ENCODE data around the gene UMODL1. TPM values are rescaled to one million over a fixed set of nuclear protein-coding genes. Genes with fewer than 3 reads are reported as not detected.

Gene UMODL1
- total RNA-seq, 2 experiments from 2014 or later, result 0.42 to 0.49 TPM

DNA sequence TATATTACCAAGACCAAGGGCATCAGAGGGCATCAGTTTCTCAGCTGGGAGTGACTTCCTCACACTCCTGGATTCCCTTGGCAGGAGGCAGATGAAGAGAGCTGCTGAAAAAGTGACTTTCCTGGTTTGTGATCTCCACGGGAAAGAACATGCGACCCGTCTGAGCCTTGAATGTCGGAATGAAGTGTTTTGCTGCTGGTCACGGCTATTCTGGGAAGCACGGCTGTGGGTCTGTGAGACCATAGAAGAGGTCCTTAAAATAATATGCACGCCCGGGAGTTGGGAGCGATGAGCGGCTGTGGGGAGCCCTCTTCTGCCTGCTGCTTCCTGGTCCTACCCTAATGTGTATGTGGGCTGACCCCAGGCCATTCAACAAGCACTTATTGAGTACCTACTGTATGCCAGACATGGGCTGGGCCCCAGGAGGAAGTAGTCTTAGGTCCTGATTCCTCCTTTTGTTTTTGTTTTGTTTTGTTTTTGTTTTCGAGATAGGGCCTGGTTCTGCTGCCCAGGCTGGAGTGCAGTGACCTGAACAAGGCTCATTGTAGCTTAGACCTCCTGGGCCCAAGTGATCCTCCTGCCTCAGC is 13.2 kb upstream of the UMODL1 start:
- H3K9me3 Mint-ChIP-seq, result no peaks in the 10 kb centered on the region
- no peak overlapping the region for H3K4me3 Mint-ChIP-seq
- H3K36me3 Mint-ChIP-seq (ENCODE audit: low read depth), result no peaks in the 10 kb centered on the region
- ChIA-PET POLR2A (no interaction called here), CTCF (no interaction called here)
- H3K4me1 ChIP-seq (ENCODE audit: insufficient read depth, low read length), result peaks cover 33% of the 10 kb centered on the region
- no peaks in the 10 kb centered on the region for H3K27me3 Mint-ChIP-seq
- H3K4me3 ChIP-seq (ENCODE audit: low read length), result no peak overlapping the region
- no peaks in the 10 kb centered on the region for H3K36me3 ChIP-seq (ENCODE audit: insufficient read depth, low read length)
- DNase-seq, result no peak
- no peak overlapping the region for H3K27ac ChIP-seq (ENCODE audit: low read depth in 1 of 2, low read length in 2 of 2)
- no peak overlapping the region for H3K27ac Mint-ChIP-seq
- no peak for ATAC-seq (ENCODE audit: poor library complexity)
- H3K27me3 ChIP-seq (ENCODE audit: control insufficient read depth in 1 of 2, insufficient read depth in 2 of 2, low read length in 2 of 2), result no peaks in the 10 kb centered on the region
- intact Hi-C loops (cut with DNase I, micrococcal nuclease), result no loop called here
- no peaks in the 10 kb centered on the region for H3K9me3 ChIP-seq (ENCODE audit: control insufficient read depth in 1 of 2, insufficient read depth in 1 of 2, low read length in 2 of 2)
- peaks cover 48% of the 10 kb centered on the region for H3K4me1 Mint-ChIP-seq (ENCODE audit: low read depth)
- TF ChIP-seq, protein P1, sequence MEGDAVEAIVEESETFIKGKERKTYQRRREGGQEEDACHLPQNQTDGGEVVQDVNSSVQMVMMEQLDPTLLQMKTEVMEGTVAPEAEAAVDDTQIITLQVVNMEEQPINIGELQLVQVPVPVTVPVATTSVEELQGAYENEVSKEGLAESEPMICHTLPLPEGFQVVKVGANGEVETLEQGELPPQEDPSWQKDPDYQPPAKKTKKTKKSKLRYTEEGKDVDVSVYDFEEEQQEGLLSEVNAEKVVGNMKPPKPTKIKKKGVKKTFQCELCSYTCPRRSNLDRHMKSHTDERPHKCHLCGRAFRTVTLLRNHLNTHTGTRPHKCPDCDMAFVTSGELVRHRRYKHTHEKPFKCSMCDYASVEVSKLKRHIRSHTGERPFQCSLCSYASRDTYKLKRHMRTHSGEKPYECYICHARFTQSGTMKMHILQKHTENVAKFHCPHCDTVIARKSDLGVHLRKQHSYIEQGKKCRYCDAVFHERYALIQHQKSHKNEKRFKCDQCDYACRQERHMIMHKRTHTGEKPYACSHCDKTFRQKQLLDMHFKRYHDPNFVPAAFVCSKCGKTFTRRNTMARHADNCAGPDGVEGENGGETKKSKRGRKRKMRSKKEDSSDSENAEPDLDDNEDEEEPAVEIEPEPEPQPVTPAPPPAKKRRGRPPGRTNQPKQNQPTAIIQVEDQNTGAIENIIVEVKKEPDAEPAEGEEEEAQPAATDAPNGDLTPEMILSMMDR (IDR thresholded peaks at IDR 0.05), result no peak

DNA sequence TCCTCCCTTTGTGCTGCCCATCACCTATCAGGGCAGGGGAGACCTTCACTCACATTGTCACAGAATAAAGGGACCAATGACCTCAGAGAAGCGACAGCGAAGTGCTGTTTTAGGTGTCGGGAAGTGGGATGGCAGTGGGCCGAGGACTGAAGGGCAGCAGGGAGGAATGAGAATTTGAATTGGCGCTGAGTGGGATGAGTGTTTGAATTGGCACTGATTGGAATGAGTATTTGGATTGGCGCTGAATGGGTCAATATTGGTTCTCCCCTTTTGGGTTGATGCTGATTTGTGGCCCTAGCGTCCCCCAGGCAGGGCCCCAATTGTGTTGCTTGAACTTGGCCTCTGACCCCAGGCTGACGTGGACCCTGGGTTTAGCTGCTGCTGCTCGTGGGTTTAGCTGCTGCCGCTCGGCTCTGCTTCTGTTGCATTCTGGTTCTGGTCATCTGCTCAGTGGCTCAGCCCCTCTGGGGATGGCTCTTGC is 12.4 kb upstream of the UMODL1 start:
- Mint-ChIP-seq H3K4me3 (no peak overlapping the region), H3K9me3 (no peaks in the 10 kb centered on the region), H3K4me1 (ENCODE audit: low read depth) (peaks cover 55% of the 10 kb centered on the region), H3K27me3 (no peaks in the 10 kb centered on the region), H3K27ac (no peak overlapping the region), H3K36me3 (ENCODE audit: low read depth) (no peaks in the 10 kb centered on the region)
- no peaks in the 10 kb centered on the region for H3K9me3 ChIP-seq (ENCODE audit: control insufficient read depth in 1 of 2, insufficient read depth in 1 of 2, low read length in 2 of 2)
- H3K36me3 ChIP-seq (ENCODE audit: insufficient read depth, low read length), result no peaks in the 10 kb centered on the region
- TF ChIP-seq, protein P1 (IDR thresholded peaks at IDR 0.05), result no peak
- ATAC-seq (ENCODE audit: poor library complexity) (no peak), DNase-seq (no peak)
- intact Hi-C loops (cut with DNase I, micrococcal nuclease), result no loop called here
- H3K27me3 ChIP-seq (ENCODE audit: control insufficient read depth in 1 of 2, insufficient read depth in 2 of 2, low read length in 2 of 2), result no peaks in the 10 kb centered on the region
- POLR2A ChIA-PET, result no interaction called here
- H3K4me1 ChIP-seq (ENCODE audit: insufficient read depth, low read length), result peaks cover 40% of the 10 kb centered on the region
- H3K4me3 ChIP-seq (ENCODE audit: low read length), result no peak overlapping the region
- CTCF ChIA-PET, result no interaction called here
- H3K27ac ChIP-seq (ENCODE audit: low read depth in 1 of 2, low read length in 2 of 2), result no peak overlapping the region

DNA sequence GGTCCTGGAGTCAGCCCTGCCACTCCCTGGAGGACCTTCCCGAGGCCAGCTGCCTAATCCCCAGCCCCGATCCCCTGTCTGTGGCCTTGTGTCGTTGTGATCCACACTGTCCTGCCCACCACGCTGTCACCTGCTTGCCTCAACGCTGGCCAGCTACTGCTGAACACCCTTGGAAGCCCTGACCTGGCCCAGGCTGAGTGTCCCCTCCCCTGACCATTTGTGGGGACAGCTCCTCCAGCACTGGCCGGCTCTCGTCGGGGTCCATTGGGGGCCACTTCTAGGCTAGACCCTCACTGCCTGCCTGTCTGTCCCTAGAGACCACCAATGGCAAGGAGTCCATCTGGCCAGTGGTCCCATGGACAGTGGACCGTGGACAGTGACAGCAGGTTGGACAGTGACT is 12.0 kb upstream of the UMODL1 start:
- Histone ChIP-seq H3K9me3 (ENCODE audit: control insufficient read depth in 1 of 2, insufficient read depth in 1 of 2, low read length in 2 of 2) (no peaks in the 10 kb centered on the region), H3K27ac (ENCODE audit: low read depth in 1 of 2, low read length in 2 of 2) (no peak overlapping the region), H3K36me3 (ENCODE audit: insufficient read depth, low read length) (no peaks in the 10 kb centered on the region), H3K4me3 (ENCODE audit: low read length) (no peak overlapping the region), H3K27me3 (ENCODE audit: control insufficient read depth in 1 of 2, insufficient read depth in 2 of 2, low read length in 2 of 2) (no peaks in the 10 kb centered on the region), H3K4me1 (ENCODE audit: insufficient read depth, low read length) (peaks cover 45% of the 10 kb centered on the region)
- Mint-ChIP-seq H3K9me3 (no peaks in the 10 kb centered on the region), H3K4me3 (no peak overlapping the region), H3K27me3 (no peaks in the 10 kb centered on the region), H3K36me3 (ENCODE audit: low read depth) (no peaks in the 10 kb centered on the region), H3K4me1 (ENCODE audit: low read depth) (peaks cover 59% of the 10 kb centered on the region), H3K27ac (peak overlapping the region; percentile 98)
- TF ChIP-seq, protein P1 (IDR thresholded peaks at IDR 0.05), result no peak
- intact Hi-C loops (cut with DNase I, micrococcal nuclease), result no loop called here
- POLR2A ChIA-PET, result no interaction called here
- DNase-seq (no peak), ATAC-seq (ENCODE audit: poor library complexity) (no peak)
- CTCF ChIA-PET, result no interaction called here

All from CD4-positive, alpha-beta T cell (primary cell).